ENCODE results near the gene MED8. TPM values are rescaled to one million over a fixed set of nuclear protein-coding genes. Genes with fewer than 3 reads are reported as not detected.
A peak's percentile ranks its signal among the peaks of the same experiment; 100 is the strongest.
"Not testable (repeated sequence)": the region's sequence is repeated elsewhere in the genome, so short reads cannot be mapped to it uniquely, and the experiment has no call there.

MED8 gene
- total RNA-seq, 4 donors from 2014 or later: 26.3 to 51.4 (median 37.1) TPM

DNA sequence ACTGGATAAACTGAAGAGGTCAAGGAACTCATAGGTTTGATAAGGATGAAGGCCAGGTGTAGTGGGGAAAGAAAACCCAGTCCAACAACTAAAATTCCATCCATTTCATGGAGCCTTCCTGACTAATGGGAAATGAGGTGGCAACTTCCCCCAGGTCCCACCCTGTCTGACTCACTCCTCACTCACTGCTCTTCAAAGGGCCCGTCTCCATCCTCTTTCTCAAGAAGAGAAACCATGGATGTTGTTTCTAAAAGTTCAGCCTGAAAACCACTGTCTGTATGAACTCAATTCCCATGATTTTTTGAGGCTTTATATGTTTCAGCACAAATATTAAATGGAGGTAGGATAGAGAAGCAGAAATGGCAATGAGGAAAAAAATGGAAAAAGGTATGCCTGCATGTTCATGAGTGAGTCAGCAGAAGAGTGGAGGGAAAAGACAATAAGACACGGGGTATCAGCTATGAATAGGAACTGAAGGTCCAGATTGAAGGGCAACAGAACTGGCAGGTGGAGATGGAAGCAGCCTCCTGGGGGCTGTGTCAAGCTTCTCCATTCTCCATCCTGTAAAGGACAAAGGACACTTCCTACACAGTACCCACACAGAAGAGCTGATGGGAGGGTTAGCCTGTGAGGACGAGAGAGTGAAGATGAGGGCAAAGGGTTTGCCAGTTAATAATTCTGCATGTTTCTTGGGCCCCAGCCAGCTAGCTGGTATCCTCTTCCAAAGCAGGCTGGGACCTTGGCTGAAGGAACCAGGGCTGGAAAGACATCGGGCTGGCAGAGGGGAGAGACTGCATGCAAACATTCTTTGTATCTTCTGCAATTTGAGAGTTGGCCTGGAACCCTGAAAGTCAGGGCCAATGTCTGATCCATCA is 16.3 kb downstream of the MED8 start:
- TF ChIP-seq, protein P1, sequence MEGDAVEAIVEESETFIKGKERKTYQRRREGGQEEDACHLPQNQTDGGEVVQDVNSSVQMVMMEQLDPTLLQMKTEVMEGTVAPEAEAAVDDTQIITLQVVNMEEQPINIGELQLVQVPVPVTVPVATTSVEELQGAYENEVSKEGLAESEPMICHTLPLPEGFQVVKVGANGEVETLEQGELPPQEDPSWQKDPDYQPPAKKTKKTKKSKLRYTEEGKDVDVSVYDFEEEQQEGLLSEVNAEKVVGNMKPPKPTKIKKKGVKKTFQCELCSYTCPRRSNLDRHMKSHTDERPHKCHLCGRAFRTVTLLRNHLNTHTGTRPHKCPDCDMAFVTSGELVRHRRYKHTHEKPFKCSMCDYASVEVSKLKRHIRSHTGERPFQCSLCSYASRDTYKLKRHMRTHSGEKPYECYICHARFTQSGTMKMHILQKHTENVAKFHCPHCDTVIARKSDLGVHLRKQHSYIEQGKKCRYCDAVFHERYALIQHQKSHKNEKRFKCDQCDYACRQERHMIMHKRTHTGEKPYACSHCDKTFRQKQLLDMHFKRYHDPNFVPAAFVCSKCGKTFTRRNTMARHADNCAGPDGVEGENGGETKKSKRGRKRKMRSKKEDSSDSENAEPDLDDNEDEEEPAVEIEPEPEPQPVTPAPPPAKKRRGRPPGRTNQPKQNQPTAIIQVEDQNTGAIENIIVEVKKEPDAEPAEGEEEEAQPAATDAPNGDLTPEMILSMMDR (IDR thresholded peaks at IDR 0.05): no peak
- DNase-seq (ENCODE audit: low spot score): no peak
- peak; percentile 68 for ATAC-seq (ENCODE audit: low FRiP score)

DNA sequence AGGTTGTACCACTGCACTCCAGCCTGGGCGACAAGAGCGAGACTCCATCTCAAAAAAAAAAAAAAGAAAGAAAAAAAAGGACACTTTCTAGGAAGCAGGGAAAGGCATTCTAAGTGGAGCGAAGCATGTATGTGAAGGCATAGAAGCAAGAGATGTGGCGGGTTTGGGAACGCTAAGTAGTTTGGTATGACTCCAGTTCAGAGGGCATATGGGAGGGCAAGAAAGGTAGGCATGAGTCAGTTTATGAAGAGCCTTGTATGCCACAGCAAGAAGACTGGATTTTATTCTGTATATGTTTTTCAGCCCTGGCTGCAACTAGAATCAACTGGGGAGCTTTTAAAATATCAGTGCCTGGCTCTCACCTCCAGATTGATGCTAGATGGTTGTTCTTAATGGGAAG is 17.4 kb downstream of the MED8 start:
- TF ChIP-seq, protein P1 (IDR thresholded peaks at IDR 0.05): no peak
- ATAC-seq (ENCODE audit: low FRiP score) (no peak), DNase-seq (ENCODE audit: low spot score) (no peak)

- TF ChIP-seq, protein P1 (IDR thresholded peaks at IDR 0.05): no peak
- DNase-seq (ENCODE audit: low spot score) (no peak), ATAC-seq (ENCODE audit: low FRiP score) (no peak)
Observed at GRCh38 chr1:43370564-43370963, 19.0 kb downstream of the MED8 start.

- not testable (repeated sequence) for DNase-seq (ENCODE audit: low spot score); ATAC-seq (ENCODE audit: low FRiP score)
Observed at GRCh38 chr1:43369779-43370178, 19.8 kb downstream of the MED8 start.

DNA sequence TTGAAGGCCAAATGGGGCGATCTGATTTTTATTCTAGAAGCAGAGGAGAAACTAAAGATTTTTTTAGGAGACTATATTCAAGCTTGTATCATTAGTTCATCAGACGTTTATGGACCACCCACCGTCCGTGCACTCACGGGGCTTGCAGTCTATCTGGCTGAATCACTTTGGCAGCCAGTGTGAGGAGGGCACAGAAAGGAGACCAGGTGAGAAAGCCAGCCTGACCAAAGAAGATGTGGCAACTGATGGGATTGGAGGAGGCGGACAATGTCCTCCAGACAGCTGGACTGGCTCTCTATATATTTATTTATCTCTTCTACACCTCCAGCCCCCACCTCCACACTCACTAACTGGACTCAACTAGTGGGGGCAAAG is 21.0 kb downstream of the MED8 start:
- no peak for DNase-seq (ENCODE audit: low spot score)
- peak; percentile 5 for ATAC-seq (ENCODE audit: low FRiP score)
- TF ChIP-seq, protein P1 (IDR thresholded peaks at IDR 0.05): no peak

GRCh38 chr1:43367904-43368645 is 21.5 kb downstream of the MED8 start, which contains the start of gene ELOVL1:
TSS of gene ELOVL1 (minus strand) at chr1:43368011. CDS start at chr1:43365609, 2,402 bp downstream.
- peak; percentile 70 for DNase-seq (ENCODE audit: low spot score)
- TF ChIP-seq, protein P1 (IDR thresholded peaks at IDR 0.05): no peak
- ATAC-seq (ENCODE audit: low FRiP score): peak; percentile 90

DNA sequence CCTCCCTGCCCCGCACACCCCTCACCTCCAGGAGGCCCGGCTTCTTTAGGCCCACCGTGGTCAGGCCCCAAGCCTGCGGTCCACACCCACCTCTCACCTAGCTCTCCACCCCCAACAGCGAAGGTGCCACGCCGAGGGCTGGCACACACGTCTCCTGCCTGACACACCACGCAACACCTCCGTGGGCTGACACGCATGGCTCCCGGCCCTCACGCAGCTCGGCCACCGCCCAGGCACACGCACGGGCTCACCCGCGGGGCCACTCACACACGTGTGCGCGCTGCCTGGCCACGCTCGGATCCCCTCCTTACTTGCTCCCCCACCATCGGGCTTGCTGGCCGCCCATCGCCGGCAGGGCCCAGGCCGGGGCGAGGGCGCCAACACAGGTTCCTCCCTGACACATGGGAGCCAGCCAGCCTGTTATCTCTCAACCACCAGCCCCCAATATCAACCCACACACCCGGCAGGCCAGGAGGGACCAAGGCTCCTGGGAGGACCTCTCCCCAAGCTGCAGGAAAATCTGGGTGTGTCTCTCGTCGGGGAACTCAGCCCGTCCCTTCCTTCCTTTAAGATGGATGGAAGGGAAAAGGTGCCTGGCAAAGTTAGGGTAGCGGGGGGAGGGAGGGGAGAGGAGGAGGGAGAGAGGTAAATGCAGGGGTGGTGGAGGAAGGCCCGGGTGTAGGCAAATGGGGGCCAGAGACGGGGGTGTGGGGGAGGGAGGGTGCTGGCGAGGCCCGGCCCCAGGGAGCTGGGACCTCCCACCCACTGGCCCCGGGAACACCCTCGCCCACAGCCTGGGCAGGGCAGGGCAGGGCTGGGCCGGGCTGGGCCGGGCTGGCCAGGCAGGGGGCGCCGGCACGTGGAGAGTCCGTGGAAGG is 22.3 kb downstream of the MED8 start:
- DNase-seq (ENCODE audit: low spot score): no peak
- TF ChIP-seq, protein P1 (IDR thresholded peaks at IDR 0.05): no peak
- ATAC-seq (ENCODE audit: low FRiP score): peak; percentile 87
